Gastrocnemius medialis (tissue), 4 donors: Measurements from ENCODE around the gene ELAPOR1. TPM values are rescaled to one million over a fixed set of nuclear protein-coding genes. Genes with fewer than 3 reads are reported as not detected.

Experiments
- ATAC-seq, 2 donors: fragments of 150-250 bp; one replicate each; pipeline ENCODE4 v1.9.1; 2016
- DNase-seq, 2 donors: peaks; one replicate each; pipeline ENCODE4 v3.0.0-alpha.2; 2019
- H3K27ac ChIP-seq, 4 donors: fragments of 200-600 bp; sonication (generic); 1 replicate in 1 of 4; 2 replicates in 3 of 4; pipeline ENCODE4 v1.5.1; 2016 to 2018; ENCODE audit warnings: mild to moderate bottlenecking in 2 of 4, moderate library complexity in 1 of 4
- H3K27me3 ChIP-seq, 3 donors: fragments of 200-600 bp; sonication (generic) in 2 of 3; 1 replicate in 1 of 3; 2 replicates in 2 of 3; pipeline versions ENCODE4 v1.5.1 to v1.6.0; 2016 to 2019; ENCODE audit warnings: mild to moderate bottlenecking in 1 of 3, moderate library complexity in 1 of 3
- H3K36me3 ChIP-seq, 2 donors: fragments of 200-600 bp; sonication (generic) in 1 of 2; one replicate each; pipeline ENCODE4 v1.5.1; 2017 to 2018
- H3K4me1 ChIP-seq, 2 donors: fragments of 200-600 bp; sonication (generic) in 1 of 2; one replicate each; pipeline ENCODE4 v1.5.1; 2016 to 2017; ENCODE audit warnings: mild to moderate bottlenecking in 2 of 2
- H3K4me3 ChIP-seq, 4 donors: fragments of 200-600 bp; sonication (generic) in 3 of 4; 1 replicate in 1 of 4; 2 replicates in 3 of 4; pipeline ENCODE4 v1.5.1; 2016 to 2019; ENCODE audit warnings: mild to moderate bottlenecking in 2 of 4
- H3K9me3 ChIP-seq, 3 donors: fragments of 200-600 bp; sonication (generic) in 2 of 3; 1 replicate in 1 of 3; 2 replicates in 2 of 3; pipeline ENCODE4 v1.5.1; 2016 to 2019
- CTCF ChIP-seq, 5 experiments: fragments of 450-650 bp in 3 of 5; fragments of 200-600 bp in 2 of 5; sonication (generic) in 2 of 5; IDR thresholded peaks in 4 of 5; conservative IDR thresholded peaks in 1 of 5; 1 replicate in 4 of 5; 2 replicates in 1 of 5; pipeline ENCODE4 v1.5.1; 2016 to 2019; ENCODE audit warnings: antibody characterized with exemption in 5 of 5, mild to moderate bottlenecking in 3 of 5, moderate library complexity in 3 of 5
- POLR2A ChIP-seq, 2 donors: fragments of 450-650 bp; IDR thresholded peaks; one replicate each; pipeline ENCODE4 v1.6.1; 2017; ENCODE audit warnings: antibody characterized with exemption in 2 of 2, mild to moderate bottlenecking in 2 of 2, moderate library complexity in 2 of 2
- in situ Hi-C, 4 donors: fragments of 200-750 bp; cut with MboI; loops; one replicate each; pipeline versions ENCODE4 v1.15.0 to v1.8.0; 2017; ENCODE audit warnings: low sequenced_read_pairs in 4 of 4
- intact Hi-C: fragments of 100-400 bp; cut with DNase I; formaldehyde crosslinking; loops from one replicate; pipeline ENCODE4 v1.15.1; 2023; ENCODE audit warnings: low total_unique reads
- total RNA-seq, 4 donors: library from RNA; depleted of rRNA; stranded (reverse); fragments of >200 nt; gene quantifications; one replicate each; pipeline versions ENCODE4 v1.1.0 to v1.2.3, GENCODE V29; 2016

The ELAPOR1 gene
- total RNA-seq, 4 donors from 2014 or later, result 0.17 TPM; not detected in 3

DNA sequence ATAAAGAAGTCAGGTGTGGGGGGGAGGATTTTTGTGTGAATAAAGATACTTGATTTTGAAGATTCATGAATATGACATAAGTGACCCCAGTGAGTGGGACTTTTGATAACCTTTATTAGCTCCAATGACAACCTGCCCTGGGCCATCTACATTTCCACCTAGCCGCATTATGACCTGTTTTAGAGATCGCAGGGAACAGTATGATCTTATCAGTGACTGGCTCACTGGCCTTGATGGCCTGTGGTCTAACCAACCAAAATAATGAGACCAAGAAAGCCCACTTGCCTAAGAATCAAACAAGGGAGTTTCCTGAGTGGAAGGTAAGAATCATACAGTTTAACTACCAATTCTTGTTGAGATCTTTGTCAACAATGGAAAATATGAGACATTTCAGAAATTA lies 1.8 kb downstream of the ELAPOR1 start:
- Histone ChIP-seq H3K4me3 (no peak overlapping the region), H3K27me3 (peaks cover 25 to 35% (median 34%) of the 10 kb centered on the region in 3 donors), H3K9me3 (no peaks in the 10 kb centered on the region), H3K4me1 (peaks cover 12 to 20% of the 10 kb centered on the region in 2 donors), H3K36me3 (no peaks in the 10 kb centered on the region), H3K27ac (no peak overlapping the region)
- ATAC-seq, result no peak
- no peak for DNase-seq
- intact Hi-C loops (no loop called here), in situ Hi-C loops (loop anchor here in 1 of 4 donors (10.0 kb wide), 2 partner anchors 79 to 151 kb away; partner anchors contain the start of gene CLCC1)
- no peak for TF ChIP-seq POLR2A (IDR thresholded peaks at IDR 0.05)
- TF ChIP-seq CTCF (IDR thresholded peaks at IDR 0.05 in 4 of 5, conservative IDR thresholded peaks at IDR 0.05 in 1 of 5), result no peak

GRCh38 chr1:109116286-109116685 lies 2.4 kb downstream of the ELAPOR1 start:
- H3K36me3 ChIP-seq, result no peaks in the 10 kb centered on the region
- peaks cover 25 to 35% (median 34%) of the 10 kb centered on the region in 3 donors for H3K27me3 ChIP-seq
- intact Hi-C loops, result no loop called here
- H3K4me3 ChIP-seq, result no peak overlapping the region
- H3K4me1 ChIP-seq, result peaks cover 12 to 20% of the 10 kb centered on the region in 2 donors
- in situ Hi-C loops, result loop anchor here in 1 of 4 donors (10.0 kb wide), 2 partner anchors 79 to 151 kb away; partner anchors contain the start of gene CLCC1
- H3K9me3 ChIP-seq, result no peaks in the 10 kb centered on the region
- no peak overlapping the region for H3K27ac ChIP-seq
- TF ChIP-seq POLR2A (IDR thresholded peaks at IDR 0.05) (no peak), CTCF (IDR thresholded peaks at IDR 0.05 in 4 of 5, conservative IDR thresholded peaks at IDR 0.05 in 1 of 5) (no peak)
- ATAC-seq (no peak), DNase-seq (no peak)

- DNase-seq, result no peak
- no peaks in the 10 kb centered on the region for H3K9me3 ChIP-seq
- no peak overlapping the region for H3K27ac ChIP-seq
- H3K4me1 ChIP-seq, result peaks cover 1 to 11% of the 10 kb centered on the region in 2 donors
- ATAC-seq, result no peak
- H3K27me3 ChIP-seq, result peaks cover 25 to 34% (median 32%) of the 10 kb centered on the region in 3 donors
- H3K4me3 ChIP-seq, result no peak overlapping the region
- TF ChIP-seq CTCF (IDR thresholded peaks at IDR 0.05 in 4 of 5, conservative IDR thresholded peaks at IDR 0.05 in 1 of 5) (no peak), POLR2A (IDR thresholded peaks at IDR 0.05) (no peak)
- intact Hi-C loops (no loop called here), in situ Hi-C loops (loop anchor here in 1 of 4 donors (10.0 kb wide), 2 partner anchors 77 to 153 kb away; partner anchors contain the start of gene CLCC1)
- no peaks in the 10 kb centered on the region for H3K36me3 ChIP-seq
These were observed 4.2 kb downstream of the ELAPOR1 start for GRCh38 chr1:109118089-109118488.

- in situ Hi-C loops, result no loop called here
- H3K4me1 ChIP-seq, result no peaks in the 10 kb centered on the region
- DNase-seq, result no peak
- ATAC-seq, result no peak
- no peak overlapping the region for H3K27ac ChIP-seq
- H3K9me3 ChIP-seq, result no peaks in the 10 kb centered on the region
- intact Hi-C loops, result no loop called here
- no peak for TF ChIP-seq CTCF (IDR thresholded peaks at IDR 0.05 in 4 of 5, conservative IDR thresholded peaks at IDR 0.05 in 1 of 5)
- TF ChIP-seq POLR2A (IDR thresholded peaks at IDR 0.05), result no peak
- no peaks in the 10 kb centered on the region for H3K36me3 ChIP-seq
- H3K27me3 ChIP-seq, result peaks cover 10 to 14% (median 14%) of the 10 kb centered on the region in 3 donors
- no peak overlapping the region for H3K4me3 ChIP-seq
These were observed 6.4 kb downstream of the ELAPOR1 start for GRCh38 chr1:109120356-109120755.

DNA sequence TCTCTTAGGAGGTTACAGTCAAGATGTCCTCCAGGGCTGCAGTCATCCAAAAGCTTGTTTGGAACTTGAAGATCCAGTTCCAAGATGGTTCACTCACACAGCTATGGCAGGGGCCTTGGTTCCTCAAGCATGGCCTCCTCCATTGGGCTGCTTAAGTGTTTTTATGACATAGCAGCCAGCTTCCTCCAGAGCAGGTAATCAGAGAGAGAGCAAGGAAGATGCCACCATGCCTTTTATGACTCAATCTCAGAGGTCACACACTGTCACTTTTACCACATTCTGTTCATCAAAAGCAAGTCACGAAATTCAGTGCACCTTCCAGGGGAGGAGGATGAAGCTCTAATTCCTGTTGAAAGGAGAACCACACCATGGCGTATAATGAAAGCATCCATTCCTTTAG lies 17.1 kb downstream of the ELAPOR1 start:
- Histone ChIP-seq H3K4me3 (no peak overlapping the region), H3K4me1 (peaks cover 8 to 14% of the 10 kb centered on the region in 2 donors), H3K27ac (no peak overlapping the region), H3K36me3 (no peaks in the 10 kb centered on the region), H3K9me3 (no peaks in the 10 kb centered on the region), H3K27me3 (no peaks in the 10 kb centered on the region)
- TF ChIP-seq CTCF (IDR thresholded peaks at IDR 0.05 in 4 of 5, conservative IDR thresholded peaks at IDR 0.05 in 1 of 5) (no peak), POLR2A (IDR thresholded peaks at IDR 0.05) (no peak)
- in situ Hi-C loops (no loop called here), intact Hi-C loops (no loop called here)
- no peak for DNase-seq
- ATAC-seq, result no peak
